VCaP (cell line): ENCODE data around the gene SPEN.
A peak's percentile ranks its signal among the peaks of the same experiment; 100 is the strongest.

Experiments used
- H3K27ac ChIP-seq: fragments of 450-650 bp; 2 replicates; pipeline ENCODE4 v1.5.1; 2017
- TF ChIP-seq, protein P1 (sequence below): fragments of 450-650 bp; conservative IDR thresholded peaks from 2 replicates; pipeline ENCODE4 v1.5.1; 2017; ENCODE audit warnings: mild to moderate bottlenecking, moderate library complexity

SPEN gene

DNA sequence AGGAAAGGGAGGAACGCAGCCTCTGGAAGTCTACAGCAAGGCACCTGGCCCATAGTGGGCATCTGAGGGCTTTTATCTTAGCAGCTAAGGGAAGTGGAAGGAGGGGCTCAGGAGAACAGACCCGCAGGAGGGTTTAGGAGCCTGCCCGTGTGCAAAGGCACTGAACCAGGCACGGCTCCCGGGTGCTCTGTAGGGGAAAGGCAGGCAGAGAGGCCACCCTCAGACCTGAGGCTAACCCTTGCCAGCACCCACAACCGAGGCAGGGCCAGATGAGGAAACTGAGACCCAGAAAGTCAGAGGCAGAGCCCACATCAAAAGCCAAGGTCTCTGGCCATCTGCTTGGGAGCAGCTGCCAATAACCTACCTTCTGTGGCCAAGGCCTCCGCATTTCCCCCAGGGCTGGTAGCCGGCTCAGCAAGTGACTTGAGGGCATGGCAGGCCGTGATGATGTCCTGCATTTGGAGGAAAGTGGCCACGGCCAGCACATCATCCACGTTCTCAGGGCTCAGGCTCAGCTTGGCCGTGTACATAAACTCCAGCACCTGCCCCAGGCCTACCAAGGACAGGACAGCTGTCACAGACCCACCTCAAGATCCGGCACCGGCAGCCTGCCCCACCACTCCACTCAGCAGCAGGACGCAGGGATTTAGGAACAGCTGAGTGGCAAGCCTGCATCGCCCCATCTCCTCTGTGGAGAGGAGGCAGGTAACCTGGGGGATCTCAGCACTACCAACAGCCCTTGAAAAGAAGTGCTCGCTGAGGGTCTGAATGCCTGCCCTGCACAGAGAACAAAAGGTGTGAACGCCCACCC, 99.3 kb downstream of the SPEN start:
- no peak overlapping the region for H3K27ac ChIP-seq
- TF ChIP-seq, protein P1, sequence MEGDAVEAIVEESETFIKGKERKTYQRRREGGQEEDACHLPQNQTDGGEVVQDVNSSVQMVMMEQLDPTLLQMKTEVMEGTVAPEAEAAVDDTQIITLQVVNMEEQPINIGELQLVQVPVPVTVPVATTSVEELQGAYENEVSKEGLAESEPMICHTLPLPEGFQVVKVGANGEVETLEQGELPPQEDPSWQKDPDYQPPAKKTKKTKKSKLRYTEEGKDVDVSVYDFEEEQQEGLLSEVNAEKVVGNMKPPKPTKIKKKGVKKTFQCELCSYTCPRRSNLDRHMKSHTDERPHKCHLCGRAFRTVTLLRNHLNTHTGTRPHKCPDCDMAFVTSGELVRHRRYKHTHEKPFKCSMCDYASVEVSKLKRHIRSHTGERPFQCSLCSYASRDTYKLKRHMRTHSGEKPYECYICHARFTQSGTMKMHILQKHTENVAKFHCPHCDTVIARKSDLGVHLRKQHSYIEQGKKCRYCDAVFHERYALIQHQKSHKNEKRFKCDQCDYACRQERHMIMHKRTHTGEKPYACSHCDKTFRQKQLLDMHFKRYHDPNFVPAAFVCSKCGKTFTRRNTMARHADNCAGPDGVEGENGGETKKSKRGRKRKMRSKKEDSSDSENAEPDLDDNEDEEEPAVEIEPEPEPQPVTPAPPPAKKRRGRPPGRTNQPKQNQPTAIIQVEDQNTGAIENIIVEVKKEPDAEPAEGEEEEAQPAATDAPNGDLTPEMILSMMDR = no peak

DNA sequence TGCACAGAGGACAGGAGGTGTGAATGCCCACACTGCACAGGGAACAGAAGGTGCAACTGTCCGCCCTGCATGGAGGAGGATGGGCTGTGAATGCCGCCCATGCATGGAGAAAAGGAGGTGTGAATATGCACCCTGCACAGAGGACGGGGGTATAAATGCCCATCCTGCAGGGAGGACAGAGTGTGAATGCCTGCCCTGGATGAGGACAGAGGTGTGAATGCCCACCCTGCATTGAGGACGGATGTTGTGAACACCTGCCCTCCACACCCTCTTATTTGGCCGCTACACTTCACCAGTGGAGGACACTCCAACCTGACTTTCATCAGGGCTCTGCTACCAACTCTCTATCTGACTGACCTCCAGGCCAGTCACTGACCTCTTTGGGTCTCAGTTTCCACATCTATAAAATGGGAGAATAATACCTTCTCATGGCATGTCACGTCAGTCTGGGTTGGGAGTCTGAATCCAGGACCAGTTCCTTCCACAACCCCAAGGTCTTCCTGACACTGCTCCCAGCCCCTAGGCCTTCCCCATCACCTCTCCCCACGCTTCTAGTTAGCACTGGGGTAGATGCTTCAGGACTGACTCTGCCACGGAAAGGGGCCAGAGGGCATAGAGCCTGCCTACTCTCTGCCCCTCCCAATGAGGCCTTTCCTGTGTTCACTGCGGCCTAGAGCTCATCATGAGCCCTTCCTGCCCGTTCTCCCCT, 100.0 kb downstream of the SPEN start:
- TF ChIP-seq, protein P1 = no peak
- H3K27ac ChIP-seq = no peak overlapping the region

DNA sequence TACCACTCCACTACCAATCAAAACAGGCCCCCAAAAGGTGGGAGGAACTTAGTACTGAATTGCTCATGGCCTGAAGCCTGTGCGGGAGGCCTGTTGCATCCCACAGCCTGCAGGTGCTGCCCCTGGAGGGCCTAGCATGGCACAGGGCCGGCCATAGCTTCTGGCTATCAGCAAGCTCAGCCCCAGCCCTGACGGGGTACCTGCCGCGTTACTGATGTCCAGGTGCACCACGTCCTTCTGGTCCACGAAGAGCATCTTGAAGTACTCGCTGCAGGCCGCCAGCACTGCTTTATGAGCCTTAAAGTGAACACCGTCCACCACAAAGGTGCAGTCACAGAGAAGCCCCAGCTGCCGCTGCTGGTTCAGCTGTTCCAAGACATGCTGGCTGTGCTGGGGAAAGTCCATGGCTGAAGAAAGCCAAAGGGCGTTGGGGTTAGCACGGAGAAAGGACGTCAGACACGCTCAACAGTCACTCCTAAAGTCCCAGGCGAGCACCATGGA, 100.6 kb downstream of the SPEN start:
- TF ChIP-seq, protein P1 = no peak
- no peak overlapping the region for H3K27ac ChIP-seq

DNA sequence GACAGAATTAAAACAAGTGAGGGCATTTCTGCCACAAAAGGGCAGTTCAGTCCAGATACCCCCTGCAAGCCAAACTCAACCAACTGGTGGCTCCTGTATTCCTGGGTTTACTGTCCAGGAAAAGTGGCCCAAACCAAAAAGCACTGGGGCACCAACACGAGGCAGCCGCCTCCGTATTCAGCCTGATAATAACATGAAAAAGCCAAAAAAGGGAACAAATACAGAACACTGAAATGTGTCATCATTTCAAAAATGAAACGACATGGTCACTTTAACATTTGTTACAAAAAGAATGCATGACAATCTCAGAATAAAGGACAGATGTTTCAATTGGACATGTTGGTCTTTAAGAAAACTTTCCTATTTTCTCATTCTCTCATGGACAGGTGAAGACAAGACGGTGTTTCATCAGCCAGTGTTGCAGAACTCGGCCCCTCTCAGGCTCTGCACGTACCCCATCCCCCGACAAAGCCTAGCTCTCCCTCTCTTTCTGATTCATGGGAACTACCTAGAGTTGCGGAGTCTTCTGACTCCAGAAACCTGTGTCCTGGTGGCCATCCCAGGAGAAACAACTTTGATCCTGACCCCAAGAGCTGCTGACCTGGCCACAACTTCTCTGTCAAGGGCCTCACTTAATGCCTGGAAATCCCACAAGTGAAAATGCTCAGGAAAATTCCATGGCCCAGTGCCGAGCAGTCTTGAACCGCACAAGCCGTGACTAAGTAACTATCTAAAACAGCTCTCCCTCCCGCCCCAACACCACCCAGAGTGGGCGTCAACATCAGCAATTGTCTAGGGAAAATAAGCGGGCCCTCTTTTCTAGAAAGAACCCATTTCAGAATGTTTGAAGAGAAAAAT, 101.3 kb downstream of the SPEN start:
- H3K27ac ChIP-seq = no peak overlapping the region
- TF ChIP-seq, protein P1 = no peak

DNA sequence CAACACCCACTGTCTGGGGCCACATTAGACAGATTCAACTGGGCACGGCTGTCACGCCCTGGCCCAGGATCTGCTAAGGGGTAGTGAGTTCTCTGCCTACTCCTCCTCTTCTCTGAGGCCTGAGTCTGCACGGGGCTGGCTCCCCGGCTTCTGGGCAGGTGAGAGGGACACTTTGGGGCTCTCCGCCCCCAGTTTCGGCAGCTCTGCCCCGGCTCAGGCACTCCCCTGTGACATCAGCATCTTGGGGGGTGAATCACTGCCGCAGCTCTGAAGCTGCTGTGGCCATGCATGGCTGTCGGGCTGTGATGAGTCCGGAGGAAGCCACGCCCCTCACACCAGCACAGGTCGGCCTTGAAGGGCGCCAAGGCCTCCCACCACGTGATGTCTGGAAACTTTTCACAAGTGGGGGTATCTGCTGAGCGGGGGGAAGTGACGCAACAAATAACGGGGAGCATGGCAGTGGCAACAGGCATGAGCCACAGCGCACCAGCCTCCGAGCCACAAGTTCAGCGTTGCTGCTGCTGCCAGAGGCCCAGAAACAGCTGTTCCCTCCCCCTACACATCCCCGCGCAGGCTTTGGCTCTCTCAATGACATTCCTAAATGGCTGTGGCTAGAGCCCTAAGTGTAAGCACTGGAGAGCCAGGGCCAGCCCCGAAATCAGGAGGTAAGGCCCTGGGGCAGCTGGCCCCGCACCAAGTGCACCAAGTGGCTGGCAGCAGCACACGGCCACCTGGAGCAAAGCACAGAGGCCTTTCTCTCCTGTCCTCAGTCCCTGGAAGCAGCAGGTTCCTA, 102.1 kb downstream of the SPEN start:
- TF ChIP-seq, protein P1 = no peak
- peak overlapping the region; percentile 32; the same call in 1 of the 2 replicates for H3K27ac ChIP-seq

DNA sequence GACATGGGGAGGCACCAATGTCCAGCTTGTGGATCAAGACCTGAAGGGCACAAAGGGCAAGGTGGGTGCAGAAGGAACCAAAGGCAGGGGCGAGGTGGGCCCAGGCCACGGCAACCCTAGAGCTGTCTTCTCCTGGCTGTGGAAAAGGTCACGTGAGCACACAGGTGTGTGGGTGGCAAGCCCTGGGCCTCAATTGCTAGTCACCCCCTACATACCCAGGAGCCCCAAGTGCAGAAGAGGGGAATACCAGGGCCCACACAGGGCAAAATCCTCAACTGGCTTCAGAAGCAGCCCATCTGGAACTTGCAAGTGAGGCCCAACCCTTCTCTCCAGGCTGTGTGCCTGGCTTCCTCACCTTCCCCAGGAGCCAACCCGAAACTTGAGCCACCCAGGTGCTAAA, 102.8 kb downstream of the SPEN start:
- TF ChIP-seq, protein P1 = no peak
- peak overlapping the region; percentile 32; the same call in 1 of the 2 replicates for H3K27ac ChIP-seq
